H1 (cell line): ENCODE results near the gene VPS25. TPM values are rescaled to one million over a fixed set of nuclear protein-coding genes. Genes with fewer than 3 reads are reported as not detected.
A peak's percentile ranks its signal among the peaks of the same experiment; 100 is the strongest.

Experiments
- CTCF ChIA-PET: fragments of 300-600 bp; sonication (Branson Sonifier 250); formaldehyde crosslinking; loops from one replicate; lab custom pipeline; 2021; ENCODE audit not compliant: partially characterized antibody; lab: Charles Lee
- POLR2A ChIA-PET: fragments of 300-600 bp; sonication (Branson Sonifier 250); formaldehyde crosslinking; loops from one replicate; lab custom pipeline; 2021; ENCODE audit warnings: inconsistent platforms; ENCODE audit not compliant: partially characterized antibody; lab: Charles Lee
- DNase-seq, 2 experiments: peaks; one replicate each; pipeline versions ENCODE4 v3.0.0 to v3.0.0-alpha.2; 2010 to 2022; ENCODE audit warnings: low spot score in 2 of 2, low read depth in 1 of 2, mixed read lengths in 1 of 2
- FAIRE-seq: peaks from 2 replicates; lab custom pipeline; 2011; peaks lifted over from hg19 to GRCh38; lab: Jason Lieb, UNC
- H2AFZ ChIP-seq: 2 replicates; pipeline ENCODE4 v1.8.1; 2012; ENCODE audit warnings: low read length, inconsistent platforms
- H2AK5ac ChIP-seq: 2 replicates; pipeline ENCODE4 v1.6.1; 2013; ENCODE audit warnings: low read depth, low read length
- H2BK120ac ChIP-seq: replicated peaks from 2 replicates; pipeline ENCODE3; 2013; ENCODE audit warnings: low read depth, low read length, inconsistent platforms
- H2BK12ac ChIP-seq: 2 replicates; pipeline ENCODE4 v1.6.1; 2013; ENCODE audit warnings: low read depth, low read length
- H2BK15ac ChIP-seq: 2 replicates; pipeline ENCODE4 v1.6.1; 2013; ENCODE audit warnings: low read length
- H2BK20ac ChIP-seq: 2 replicates; pipeline ENCODE4 v1.6.1; 2013; ENCODE audit warnings: low read length
- H2BK5ac ChIP-seq: 2 replicates; pipeline ENCODE4 v1.6.1; 2013; ENCODE audit warnings: low read depth, low read length
- H3K14ac ChIP-seq: 2 replicates; pipeline ENCODE4 v1.6.1; 2013; ENCODE audit warnings: inconsistent platforms; ENCODE audit not compliant: insufficient read length
- H3K18ac ChIP-seq: 2 replicates; pipeline ENCODE4 v1.6.1; 2013; ENCODE audit warnings: low read length; ENCODE audit errors: extremely low read depth
- H3K23ac ChIP-seq: 2 replicates; pipeline ENCODE4 v1.6.1; 2013; ENCODE audit warnings: inconsistent platforms; ENCODE audit not compliant: insufficient read length
- H3K23me2 ChIP-seq: 2 replicates; pipeline ENCODE4 v1.6.1; 2013; ENCODE audit warnings: low read depth, low read length
- H3K27ac ChIP-seq: 2 replicates; pipeline ENCODE4 v1.6.1; 2011; ENCODE audit warnings: low read depth, low read length, inconsistent platforms
- H3K27me3 ChIP-seq, 4 experiments: replicated peaks in 1 of 4; 1 replicate in 1 of 4; 2 replicates in 3 of 4; pipeline versions ENCODE4 v1.6.1 to v1.8.1; 2011 to 2013; ENCODE audit warnings: low read length in 3 of 4, mild to moderate bottlenecking in 3 of 4, inconsistent platforms in 2 of 4, mixed read lengths in 2 of 4, moderate library complexity in 1 of 4; ENCODE audit not compliant: control insufficient read depth in 3 of 4, insufficient read depth in 3 of 4; ENCODE audit errors: extremely low read depth in 1 of 4
- H3K36me3 ChIP-seq, 4 experiments: 2 replicates each; pipeline versions ENCODE4 v1.6.1 to v1.8.1; 2011 to 2013; ENCODE audit warnings: mild to moderate bottlenecking in 4 of 4, low read length in 3 of 4, moderate library complexity in 2 of 4, control low read depth in 1 of 4, inconsistent platforms in 1 of 4; ENCODE audit not compliant: insufficient read depth in 4 of 4, control insufficient read depth in 2 of 4
- H3K4ac ChIP-seq: replicated peaks from 2 replicates; pipeline ENCODE3; 2013; ENCODE audit warnings: low read length, low read depth, mixed read lengths, inconsistent platforms; ENCODE audit not compliant: insufficient read length
- H3K4me1 ChIP-seq, 4 experiments: replicated peaks in 1 of 4; 1 replicate in 1 of 4; 2 replicates in 3 of 4; pipeline versions ENCODE4 v1.6.1 to v1.8.1; 2011 to 2013; ENCODE audit warnings: low read length in 3 of 4, inconsistent platforms in 2 of 4, mixed read lengths in 1 of 4; ENCODE audit not compliant: insufficient read depth in 4 of 4, control insufficient read depth in 3 of 4
- H3K4me2 ChIP-seq, 2 experiments: 2 replicates each; pipeline versions ENCODE4 v1.6.1 to v1.8.1; 2011 to 2013; ENCODE audit warnings: low read depth in 2 of 2, low read length in 2 of 2, control low read depth in 1 of 2, inconsistent platforms in 1 of 2, mild to moderate bottlenecking in 1 of 2; ENCODE audit not compliant: insufficient read depth in 1 of 2
- H3K4me3 ChIP-seq, 4 experiments: fragments of 200-600, 300-600 bp in 1 of 4; sonication (generic), shearing (Covaris generic), sonication (Bioruptor Twin) in 1 of 4; 2 replicates each; pipeline versions ENCODE4 v1.5.1 to v1.8.1; 2011 to 2016; ENCODE audit warnings: low read length in 4 of 4, low read depth in 3 of 4, control low read depth in 2 of 4, inconsistent platforms in 2 of 4, mild to moderate bottlenecking in 2 of 4, mixed read lengths in 1 of 4, moderate library complexity in 1 of 4; ENCODE audit not compliant: insufficient read depth in 2 of 4; ENCODE audit errors: extremely low read depth in 1 of 4
- H3K56ac ChIP-seq: replicated peaks from 2 replicates; pipeline ENCODE3; 2013; ENCODE audit warnings: low read depth, mild to moderate bottlenecking, mixed read lengths, low read length, inconsistent platforms; ENCODE audit not compliant: insufficient read length
- H3K79me1 ChIP-seq: 2 replicates; pipeline ENCODE4 v1.6.1; 2013; ENCODE audit warnings: low read depth, low read length, control low read depth
- H3K79me2 ChIP-seq, 2 experiments: 2 replicates each; pipeline versions ENCODE4 v1.6.1 to v1.8.1; 2012 to 2013; ENCODE audit warnings: low read length in 2 of 2, mild to moderate bottlenecking in 2 of 2, inconsistent platforms in 1 of 2; ENCODE audit not compliant: insufficient read depth in 2 of 2, control insufficient read depth in 1 of 2
- H3K9ac ChIP-seq, 4 experiments: replicated peaks in 1 of 4; 1 replicate in 1 of 4; 2 replicates in 3 of 4; pipeline versions ENCODE4 v1.6.1 to v1.8.1; 2011 to 2013; ENCODE audit warnings: low read depth in 3 of 4, low read length in 3 of 4, control low read depth in 2 of 4, mild to moderate bottlenecking in 2 of 4, moderate library complexity in 2 of 4, inconsistent platforms in 1 of 4; ENCODE audit errors: extremely low read depth in 1 of 4
- H3K9me3 ChIP-seq, 2 experiments: 2 replicates each; pipeline versions ENCODE4 v1.6.1 to v1.8.1; 2012 to 2013; ENCODE audit warnings: mild to moderate bottlenecking in 2 of 2, moderate library complexity in 2 of 2, control low read depth in 1 of 2, inconsistent platforms in 1 of 2, low read depth in 1 of 2, low read length in 1 of 2, mixed read lengths in 1 of 2; ENCODE audit not compliant: insufficient read depth in 2 of 2
- H4K20me1 ChIP-seq, 2 experiments: replicated peaks in 1 of 2; 2 replicates each; pipeline versions ENCODE3 to v1.8.1; 2011 to 2013; ENCODE audit warnings: inconsistent platforms in 2 of 2, low read length in 2 of 2, mild to moderate bottlenecking in 1 of 2; ENCODE audit not compliant: insufficient read depth in 2 of 2, control insufficient read depth in 1 of 2
- H4K5ac ChIP-seq: 2 replicates; pipeline ENCODE4 v1.6.1; 2013; ENCODE audit warnings: low read length, low read depth, mixed read lengths, inconsistent platforms; ENCODE audit not compliant: insufficient read length
- H4K8ac ChIP-seq: 2 replicates; pipeline ENCODE4 v1.8.0; 2013; ENCODE audit warnings: mild to moderate bottlenecking, moderate library complexity, low read length, inconsistent platforms; ENCODE audit not compliant: insufficient read depth; ENCODE audit errors: extremely low read depth
- H4K91ac ChIP-seq: replicated peaks from 2 replicates; pipeline ENCODE3; 2013; ENCODE audit warnings: low read length, mixed read lengths, inconsistent platforms; ENCODE audit not compliant: insufficient read length
- ASH2L ChIP-seq: fragments of 200-600, 300-600 bp; sonication (generic); IDR thresholded peaks from one replicate; pipeline ENCODE4 v1.7.1; 2017; ENCODE audit warnings: low read length
- CHD1 ChIP-seq: IDR thresholded peaks from 2 replicates; pipeline ENCODE4 v1.6.1; 2012; ENCODE audit warnings: low read depth, low read length, improper control_type of control experiment
- CHD2 ChIP-seq: IDR thresholded peaks from 2 replicates; pipeline ENCODE4 v1.6.1; 2012; ENCODE audit warnings: low read length, improper control_type of control experiment
- NANOG ChIP-seq: IDR thresholded peaks from 2 replicates; pipeline ENCODE4 v1.6.1; 2011; ENCODE audit warnings: low read length, low read depth, mild to moderate bottlenecking, inconsistent platforms; ENCODE audit not compliant: insufficient read depth, poor library complexity, severe bottlenecking
- POLR2A ChIP-seq, 2 experiments: IDR thresholded peaks; 1 replicate in 1 of 2; 2 replicates in 1 of 2; pipeline ENCODE4 v1.6.1; 2011; ENCODE audit warnings: low read depth in 2 of 2, low read length in 2 of 2, mild to moderate bottlenecking in 2 of 2; ENCODE audit errors: control extremely low read depth in 1 of 2
- RNF2 ChIP-seq: fragments of 200-900, 300-1000 bp; sonication (generic); IDR thresholded peaks from 2 replicates; pipeline ENCODE4 v1.7.1; 2016; ENCODE audit warnings: borderline replicate concordance, low read depth, mild to moderate bottlenecking, antibody characterized with exemption, low read length; ENCODE audit not compliant: poor library complexity, severe bottlenecking; ENCODE audit errors: missing control alignments
- RXRA ChIP-seq: IDR thresholded peaks from 2 replicates; pipeline ENCODE4 v1.6.1; 2011; ENCODE audit warnings: low read depth, mild to moderate bottlenecking, low read length, moderate library complexity; ENCODE audit not compliant: insufficient read depth
- SP1 ChIP-seq: IDR thresholded peaks from 2 replicates; pipeline ENCODE4 v1.6.1; 2011; ENCODE audit warnings: low read depth, low read length
- TBP ChIP-seq: IDR thresholded peaks from 2 replicates; pipeline ENCODE4 v1.6.1; 2011; ENCODE audit warnings: low read depth, low read length, improper control_type of control experiment
- ZNF274 ChIP-seq: IDR thresholded peaks from 2 replicates; pipeline ENCODE4 v1.7.0; 2012; ENCODE audit warnings: low read length, borderline replicate concordance; ENCODE audit errors: extremely low read depth
- WGBS, 2 experiments: shearing (Covaris generic) in 1 of 2; methylation state at CpG; one replicate each; pipeline versions ENCODE4 v1.1.6 to v1.1.7; 2013 to 2015; ENCODE audit warnings: low lambda C conversion rate in 2 of 2, mixed read lengths in 2 of 2, inconsistent platforms in 1 of 2, low coverage in 1 of 2, missing lambda C conversion rate in 1 of 2; ENCODE audit not compliant: insufficient replicate concordance in 2 of 2, insufficient coverage in 1 of 2, insufficient read length in 1 of 2; ENCODE audit errors: extremely low coverage in 1 of 2, missing lambda C conversion rate in 1 of 2; 5-methylcytosine and 5-hydroxymethylcytosine counted together
- polyA plus RNA-seq, 7 experiments: library from polyadenylated mRNA; depleted of rRNA in 3 of 7; stranded (reverse) in 5 of 7; unstranded in 2 of 7; fragments of >200 nt in 5 of 7; fragments of 200-250 nt in 2 of 7; gene quantifications; 1 replicate in 5 of 7; 2 replicates in 1 of 7; 4 replicates in 1 of 7; pipeline versions ENCODE4 v1.2.1 to v1.2.3, GENCODE V29; 2011 to 2013; ENCODE audit warnings: missing spikeins in 2 of 7, mixed read lengths in 2 of 7
- total RNA-seq: library from RNA; stranded (reverse); fragmentation: NEBNext Ultra II Directional; extraction: Animal tissue kit (Norgen Biotek cat#: 25700); gene quantifications from 2 replicates; pipeline ENCODE4 v1.2.1, GENCODE V29; 2021
- TF ChIP-seq, protein P1 (sequence below): IDR thresholded peaks from 2 replicates; pipeline ENCODE4 v1.6.1; 2011; ENCODE audit warnings: low read depth, mild to moderate bottlenecking, low read length; ENCODE audit not compliant: insufficient read depth

VPS25 gene
- total and polyA plus RNA-seq, 2 of the 8 experiments (the other 6 are each of a cell fraction or from before 2014, with no cell fraction given) = 88.2 to 188 TPM

DNA sequence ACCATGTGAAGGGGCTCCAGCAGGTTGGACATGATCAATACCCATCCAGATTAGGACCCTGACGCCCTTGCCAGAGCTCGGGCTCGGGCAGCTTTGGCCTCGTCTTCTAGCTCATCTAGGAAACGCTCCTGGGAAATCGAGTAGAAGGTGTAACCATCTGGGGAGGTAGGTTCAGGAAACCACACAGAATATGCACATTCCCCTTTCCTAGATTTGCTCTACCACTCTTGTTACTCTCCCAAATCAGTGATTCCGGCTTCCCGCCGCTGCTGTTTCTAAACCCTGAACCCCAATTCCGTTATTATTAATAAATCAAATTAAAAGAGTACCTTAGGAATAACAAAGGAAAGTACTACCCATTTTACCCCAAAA is 24.7 kb downstream of the VPS25 start:
- Histone ChIP-seq H3K23me2 (no peaks in the 10 kb centered on the region), H2AFZ (0 out of 2 replicates have a peak overlapping the region, but pooled peaks have one; percentile 72), H4K5ac (no peak overlapping the region), H3K79me2 (peaks cover 0 to 6% of the 10 kb centered on the region in 2 experiments; a peak in 2 of 4 replicates), H4K91ac (no peak overlapping the region), H3K4me2 (peak overlapping the region; percentile 85 to 95), H3K27me3 (peaks cover 0 to 11% (median 8%) of the 10 kb centered on the region in 4 experiments; a peak in 6 of 7 replicates), H3K56ac (no peak overlapping the region), H2BK12ac (no peak overlapping the region), H2BK5ac (no peak overlapping the region), H3K4me3 (peak overlapping the region; percentile 90 to 100 (median 98)), H3K4me1 (peaks cover 3 to 5% (median 4%) of the 10 kb centered on the region in 4 experiments; a peak in 6 of 7 replicates), H3K9ac (peak overlapping the region; percentile 78 to 93 (median 90)), H3K14ac (no peak overlapping the region), H2BK20ac (no peak overlapping the region), H2AK5ac (no peak overlapping the region), H2BK15ac (no peak overlapping the region), H2BK120ac (no peak overlapping the region), H3K36me3 (no peaks in the 10 kb centered on the region), H3K27ac (no peak overlapping the region), H4K8ac (peak overlapping the region; percentile 89; the same call in 1 of the 2 replicates), H3K23ac (no peak overlapping the region), H3K9me3 (peaks cover 5 to 8% of the 10 kb centered on the region in 2 experiments; a peak in 3 of 4 replicates), H3K4ac (no peak overlapping the region), H3K18ac (no peak overlapping the region), H3K79me1 (no peaks in the 10 kb centered on the region; the same call in 1 of the 2 replicates), H4K20me1 (peaks cover 0 to 2% of the 10 kb centered on the region in 2 experiments)
- POLR2A ChIA-PET = interaction anchor here (0.5 to 3.1 kb wide), 14 partner anchors 9 to 1058 kb away, joined by 3 to 17 read pairs (median 3); partner anchors contain the start of genes NAGLU, PSMC3IP and WNK4
- WGBS, 2 experiments = 54% methylated on average over 10 of the region's 10 CpGs; no CpG with 5 or more reads in 1 of the 2 experiments
- CTCF ChIA-PET = interaction anchor here (0.8 to 2.1 kb wide), 6 partner anchors 18 to 220 kb away, joined by 3 to 7 read pairs (median 4); partner anchors contain the start of gene WNK4
- DNase-seq (no peak), FAIRE-seq (no peak)
- TF ChIP-seq RXRA = no peak
- no peak for TF ChIP-seq NANOG
- TF ChIP-seq RNF2 = no peak
- TF ChIP-seq ZNF274 = no peak
- no peak for TF ChIP-seq TBP
- no peak for TF ChIP-seq CHD2
- no peak for TF ChIP-seq POLR2A (IDR thresholded peaks at IDR 0.05; ENCODE audit: control extremely low read depth in 1 of 2, low read depth in 2 of 2, low read length in 2 of 2)
- TF ChIP-seq, protein P1, sequence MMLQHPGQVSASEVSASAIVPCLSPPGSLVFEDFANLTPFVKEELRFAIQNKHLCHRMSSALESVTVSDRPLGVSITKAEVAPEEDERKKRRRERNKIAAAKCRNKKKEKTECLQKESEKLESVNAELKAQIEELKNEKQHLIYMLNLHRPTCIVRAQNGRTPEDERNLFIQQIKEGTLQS = no peak
- no peak for TF ChIP-seq ASH2L
- TF ChIP-seq CHD1 = no peak
- TF ChIP-seq SP1 = no peak
